ENCODE data around the gene MEF2C.

- no peak for TF ChIP-seq ZBTB33 (IDR thresholded peaks at IDR 0.05)
- TF ChIP-seq, protein P1, sequence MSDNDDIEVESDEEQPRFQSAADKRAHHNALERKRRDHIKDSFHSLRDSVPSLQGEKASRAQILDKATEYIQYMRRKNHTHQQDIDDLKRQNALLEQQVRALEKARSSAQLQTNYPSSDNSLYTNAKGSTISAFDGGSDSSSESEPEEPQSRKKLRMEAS (IDR thresholded peaks at IDR 0.05) = no peak
- TF ChIP-seq, protein P2, sequence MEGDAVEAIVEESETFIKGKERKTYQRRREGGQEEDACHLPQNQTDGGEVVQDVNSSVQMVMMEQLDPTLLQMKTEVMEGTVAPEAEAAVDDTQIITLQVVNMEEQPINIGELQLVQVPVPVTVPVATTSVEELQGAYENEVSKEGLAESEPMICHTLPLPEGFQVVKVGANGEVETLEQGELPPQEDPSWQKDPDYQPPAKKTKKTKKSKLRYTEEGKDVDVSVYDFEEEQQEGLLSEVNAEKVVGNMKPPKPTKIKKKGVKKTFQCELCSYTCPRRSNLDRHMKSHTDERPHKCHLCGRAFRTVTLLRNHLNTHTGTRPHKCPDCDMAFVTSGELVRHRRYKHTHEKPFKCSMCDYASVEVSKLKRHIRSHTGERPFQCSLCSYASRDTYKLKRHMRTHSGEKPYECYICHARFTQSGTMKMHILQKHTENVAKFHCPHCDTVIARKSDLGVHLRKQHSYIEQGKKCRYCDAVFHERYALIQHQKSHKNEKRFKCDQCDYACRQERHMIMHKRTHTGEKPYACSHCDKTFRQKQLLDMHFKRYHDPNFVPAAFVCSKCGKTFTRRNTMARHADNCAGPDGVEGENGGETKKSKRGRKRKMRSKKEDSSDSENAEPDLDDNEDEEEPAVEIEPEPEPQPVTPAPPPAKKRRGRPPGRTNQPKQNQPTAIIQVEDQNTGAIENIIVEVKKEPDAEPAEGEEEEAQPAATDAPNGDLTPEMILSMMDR (IDR thresholded peaks at IDR 0.05; ENCODE audit: low read depth, low read length, missing input control) = no peak
Measured at GRCh38 chr5:88736494-88736893, 146.5 kb downstream of the MEF2C start.
